Calu3 (cell line): Measurements from ENCODE around the gene CRACR2B. TPM values are rescaled to one million over a fixed set of nuclear protein-coding genes. Genes with fewer than 3 reads are reported as not detected.

Experiments used
- BruUV-seq: library from RNA; stranded (reverse); fragments of 400-500 nt; replicated peaks from 2 replicates; lab custom pipeline; 2021; lab: Mats Ljungman, UMichigan
- CTCF ChIA-PET: fragments of 300-600 bp; sonication (Branson Sonifier 250); formaldehyde crosslinking; loops from one replicate; lab custom pipeline; 2022; ENCODE audit warnings: antibody characterized with exemption; lab: Charles Lee
- DNase-seq: peaks from one replicate; pipeline ENCODE4 v3.0.0; 2022
- H3K27ac Mint-ChIP-seq: one replicate; pipeline ENCODE4 v1.8.0; 2022; ENCODE audit warnings: mixed read lengths; ENCODE audit not compliant: unreplicated experiment
- H3K27me3 Mint-ChIP-seq: one replicate; pipeline ENCODE4 v1.8.0; 2022; ENCODE audit warnings: mixed read lengths; ENCODE audit not compliant: unreplicated experiment
- H3K36me3 Mint-ChIP-seq: one replicate; pipeline ENCODE4 v1.8.0; 2022; ENCODE audit warnings: mild to moderate bottlenecking, moderate library complexity, mixed read lengths; ENCODE audit not compliant: insufficient read depth, unreplicated experiment
- H3K4me1 Mint-ChIP-seq: one replicate; pipeline ENCODE4 v1.8.0; 2022; ENCODE audit warnings: mild to moderate bottlenecking, low read depth, mixed read lengths; ENCODE audit not compliant: unreplicated experiment
- H3K4me3 Mint-ChIP-seq: one replicate; pipeline ENCODE4 v1.8.0; 2022; ENCODE audit warnings: mild to moderate bottlenecking, low read depth, moderate library complexity, mixed read lengths; ENCODE audit not compliant: unreplicated experiment
- H3K9me3 Mint-ChIP-seq: one replicate; pipeline ENCODE4 v1.8.0; 2022; ENCODE audit warnings: low read depth, mixed read lengths; ENCODE audit not compliant: unreplicated experiment
- CTCF ChIP-seq: fragments of 200-600 bp; IDR thresholded peaks from one replicate; pipeline ENCODE4 v1.8.0; 2022; ENCODE audit warnings: antibody characterized with exemption; ENCODE audit not compliant: unreplicated experiment
- intact Hi-C: fragments of 100-400 bp; cut with micrococcal nuclease; formaldehyde crosslinking; loops from one replicate; pipeline ENCODE4 v1.10.0; 2022; ENCODE audit not compliant: unreplicated experiment
- total RNA-seq: library from RNA; stranded (reverse); gene quantifications from 2 replicates; pipeline ENCODE4 v1.2.3, GENCODE V29; 2022

CRACR2B gene
- total RNA-seq, 1 experiment from 2014 or later: 33.4 TPM

GRCh38 chr11:864898-865297 is 37.2 kb downstream of the CRACR2B start:
- CTCF ChIA-PET: no interaction called here
- no peak for TF ChIP-seq CTCF
- Mint-ChIP-seq H3K4me3 (no peak overlapping the region), H3K27ac (no peak overlapping the region), H3K36me3 (peaks cover 82% of the 10 kb centered on the region), H3K27me3 (peaks cover 15% of the 10 kb centered on the region), H3K9me3 (no peaks in the 10 kb centered on the region), H3K4me1 (peaks cover under 1% of the 10 kb centered on the region)
- intact Hi-C loops: no loop called here
- DNase-seq: no peak
- BruUV-seq: no TSS peak

GRCh38 chr11:865462-866430 is 38.0 kb downstream of the CRACR2B start:
- H3K4me3 Mint-ChIP-seq: no peak overlapping the region
- intact Hi-C loops: no loop called here
- no TSS peak for BruUV-seq
- H3K36me3 Mint-ChIP-seq: peaks cover 77% of the 10 kb centered on the region
- no peaks in the 10 kb centered on the region for H3K9me3 Mint-ChIP-seq
- H3K27ac Mint-ChIP-seq: no peak overlapping the region
- CTCF ChIA-PET: no interaction called here
- DNase-seq: no peak
- peaks cover 15% of the 10 kb centered on the region for H3K27me3 Mint-ChIP-seq
- no peaks in the 10 kb centered on the region for H3K4me1 Mint-ChIP-seq
- TF ChIP-seq CTCF: no peak

GRCh38 chr11:866481-866880 is 38.8 kb downstream of the CRACR2B start:
- CTCF ChIA-PET: no interaction called here
- BruUV-seq: no TSS peak
- intact Hi-C loops: no loop called here
- DNase-seq: no peak
- Mint-ChIP-seq H3K4me1 (no peaks in the 10 kb centered on the region), H3K9me3 (no peaks in the 10 kb centered on the region), H3K36me3 (peaks cover 70% of the 10 kb centered on the region), H3K27me3 (peaks cover 8% of the 10 kb centered on the region), H3K4me3 (no peak overlapping the region), H3K27ac (no peak overlapping the region)
- TF ChIP-seq CTCF: no peak

- peak overlapping the region; percentile 42 for H3K27ac Mint-ChIP-seq
- peaks cover 68% of the 10 kb centered on the region for H3K36me3 Mint-ChIP-seq
- H3K4me3 Mint-ChIP-seq: no peak overlapping the region
- no peak for TF ChIP-seq CTCF
- DNase-seq: no peak
- intact Hi-C loops: no loop called here
- CTCF ChIA-PET: interaction anchor here (0.6 kb wide), 1 partner anchor 68 kb away, joined by 3 read pairs; no protein-coding TSS in a partner anchor
- H3K9me3 Mint-ChIP-seq: no peaks in the 10 kb centered on the region
- no TSS peak for BruUV-seq
- H3K27me3 Mint-ChIP-seq: no peaks in the 10 kb centered on the region
- H3K4me1 Mint-ChIP-seq: no peaks in the 10 kb centered on the region
Observed at GRCh38 chr11:867856-868358, 40.2 kb downstream of the CRACR2B start.
